GM06990 (cell line): Measurements from ENCODE around the gene STK11.
A peak's percentile ranks its signal among the peaks of the same experiment; 100 is the strongest.

Experiments
- DNase-seq: peaks from one replicate; pipeline ENCODE4 v3.0.0-alpha.2; 2011; ENCODE audit not compliant: insufficient read length; ENCODE audit errors: extremely low read depth
- H3K27me3 ChIP-seq: replicated peaks from 2 replicates; pipeline ENCODE4 v1.6.0; 2011; ENCODE audit warnings: low read length; ENCODE audit not compliant: control insufficient read depth, insufficient read depth
- H3K36me3 ChIP-seq: 2 replicates; pipeline ENCODE4 v1.5.1; 2011; ENCODE audit warnings: low read length; ENCODE audit not compliant: control insufficient read depth, insufficient read depth
- H3K4me3 ChIP-seq: replicated peaks from 2 replicates; pipeline ENCODE4 v1.5.1; 2011; ENCODE audit warnings: low read depth, mild to moderate bottlenecking, control low read depth, low read length
- TF ChIP-seq, protein P1 (sequence below): IDR thresholded peaks from 2 replicates; pipeline ENCODE4 v1.5.1; 2011; ENCODE audit warnings: low read length, control low read depth, mild to moderate bottlenecking, inconsistent platforms; ENCODE audit not compliant: insufficient read depth, poor library complexity, severe bottlenecking

Gene STK11

GRCh38 chr19:1265615-1266128 is 60.1 kb downstream of the STK11 start:
- Histone ChIP-seq H3K36me3 (no peaks in the 10 kb centered on the region), H3K27me3 (no peaks in the 10 kb centered on the region; the same call in 1 of the 2 replicates), H3K4me3 (peak overlapping the region; percentile 52)
- peak; percentile 69 for DNase-seq
- TF ChIP-seq, protein P1, sequence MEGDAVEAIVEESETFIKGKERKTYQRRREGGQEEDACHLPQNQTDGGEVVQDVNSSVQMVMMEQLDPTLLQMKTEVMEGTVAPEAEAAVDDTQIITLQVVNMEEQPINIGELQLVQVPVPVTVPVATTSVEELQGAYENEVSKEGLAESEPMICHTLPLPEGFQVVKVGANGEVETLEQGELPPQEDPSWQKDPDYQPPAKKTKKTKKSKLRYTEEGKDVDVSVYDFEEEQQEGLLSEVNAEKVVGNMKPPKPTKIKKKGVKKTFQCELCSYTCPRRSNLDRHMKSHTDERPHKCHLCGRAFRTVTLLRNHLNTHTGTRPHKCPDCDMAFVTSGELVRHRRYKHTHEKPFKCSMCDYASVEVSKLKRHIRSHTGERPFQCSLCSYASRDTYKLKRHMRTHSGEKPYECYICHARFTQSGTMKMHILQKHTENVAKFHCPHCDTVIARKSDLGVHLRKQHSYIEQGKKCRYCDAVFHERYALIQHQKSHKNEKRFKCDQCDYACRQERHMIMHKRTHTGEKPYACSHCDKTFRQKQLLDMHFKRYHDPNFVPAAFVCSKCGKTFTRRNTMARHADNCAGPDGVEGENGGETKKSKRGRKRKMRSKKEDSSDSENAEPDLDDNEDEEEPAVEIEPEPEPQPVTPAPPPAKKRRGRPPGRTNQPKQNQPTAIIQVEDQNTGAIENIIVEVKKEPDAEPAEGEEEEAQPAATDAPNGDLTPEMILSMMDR = no peak

GRCh38 chr19:1266129-1266915 is 60.7 kb downstream of the STK11 start:
- TF ChIP-seq, protein P1 = no peak
- peaks cover 5% of the 10 kb centered on the region; the same call in 1 of the 2 replicates for H3K36me3 ChIP-seq
- peak; percentile 92 for DNase-seq
- peak overlapping the region; percentile 52 for H3K4me3 ChIP-seq
- no peaks in the 10 kb centered on the region; the same call in 1 of the 2 replicates for H3K27me3 ChIP-seq

DNA sequence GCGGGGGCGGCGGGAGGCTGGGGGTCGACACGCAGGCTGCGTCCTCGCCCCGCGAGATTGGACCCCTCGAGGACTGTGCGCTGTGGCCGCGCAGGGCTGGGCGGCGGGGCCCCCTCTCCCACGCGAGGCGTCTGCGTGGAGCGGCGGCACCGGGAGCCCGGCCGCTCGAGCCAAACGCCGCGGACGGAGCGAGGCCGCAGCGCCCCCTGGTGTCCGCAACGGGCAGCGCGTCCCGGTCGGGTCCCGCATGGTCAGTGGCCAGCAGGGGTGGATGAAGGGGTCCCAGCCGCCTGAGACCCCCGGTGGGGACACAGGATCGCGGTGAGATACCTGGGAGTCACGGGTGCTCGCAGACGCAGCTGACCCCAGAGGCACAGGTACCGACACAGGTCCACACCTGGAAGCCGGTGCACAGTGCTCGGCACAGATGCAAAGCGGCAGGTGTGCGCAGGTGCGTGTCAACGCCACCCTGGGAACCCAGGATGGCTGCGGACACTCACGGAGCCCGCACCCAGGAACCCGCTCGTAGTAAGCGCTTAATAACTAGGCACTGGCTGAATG is 61.4 kb downstream of the STK11 start:
- TF ChIP-seq, protein P1 = peak; percentile 76
- DNase-seq = peak; percentile 82

GRCh38 chr19:1267477-1268225 is 62.1 kb downstream of the STK11 start:
- H3K4me3 ChIP-seq = peak overlapping the region; percentile 48; the same call in 1 of the 2 replicates
- peaks cover 14% of the 10 kb centered on the region for H3K36me3 ChIP-seq
- TF ChIP-seq, protein P1 = no peak
- no peak for DNase-seq
- H3K27me3 ChIP-seq = no peaks in the 10 kb centered on the region; the same call in 1 of the 2 replicates

More for the DNA sequence above, 61.4 kb downstream of the STK11 start:
- H3K4me3 ChIP-seq = peak overlapping the region; percentile 52
- H3K36me3 ChIP-seq = peaks cover 11% of the 10 kb centered on the region
- no peaks in the 10 kb centered on the region; the same call in 1 of the 2 replicates for H3K27me3 ChIP-seq

DNA sequence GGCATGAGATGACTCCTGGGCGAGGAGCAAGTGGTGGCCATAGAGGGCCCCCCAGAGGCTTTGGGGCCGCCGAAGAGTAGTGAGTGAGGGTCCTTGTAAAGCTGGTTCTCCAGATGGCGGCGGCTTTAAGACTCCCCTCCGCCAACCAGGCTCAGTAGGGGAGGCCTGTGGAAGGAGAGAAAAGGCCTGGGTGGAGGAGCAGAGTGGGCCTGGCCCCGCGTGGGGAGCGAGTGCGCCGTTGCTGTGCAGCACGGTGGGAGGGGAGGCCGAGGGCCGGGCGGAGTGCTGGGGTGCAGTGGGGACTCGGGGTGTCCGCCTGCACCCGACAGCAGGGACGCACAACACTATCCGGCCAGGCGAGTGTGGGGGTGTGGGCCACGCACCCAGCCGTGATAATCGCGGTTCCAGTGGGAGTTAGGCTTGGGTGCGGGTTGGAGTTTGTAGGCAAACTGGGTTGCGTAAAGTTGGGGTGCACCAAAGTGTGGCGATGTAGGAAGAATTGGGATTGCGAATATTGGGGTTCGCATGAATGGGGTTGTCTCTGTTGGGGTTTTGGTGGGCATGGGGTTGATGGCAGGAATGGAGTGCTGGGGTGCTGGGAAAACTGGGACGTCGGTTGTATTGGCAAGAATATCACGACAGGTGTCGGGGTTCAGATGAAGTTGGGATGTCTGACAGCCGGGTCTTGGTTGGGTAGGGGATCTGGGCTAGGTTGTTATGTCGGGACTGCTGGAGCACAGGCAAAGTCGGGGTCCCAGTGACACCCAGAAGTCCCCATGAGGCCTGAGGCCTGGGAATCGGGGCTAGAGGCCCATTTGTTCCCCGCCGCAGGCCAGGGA is 62.9 kb downstream of the STK11 start:
- TF ChIP-seq, protein P1 = no peak
- Histone ChIP-seq H3K27me3 (no peaks in the 10 kb centered on the region; the same call in 1 of the 2 replicates), H3K36me3 (peaks cover 20% of the 10 kb centered on the region), H3K4me3 (no peak overlapping the region)
- DNase-seq = no peak
